Lower leg skin (tissue), 3 donors: Measurements from ENCODE around the gene CBR4.

Experiments
- CTCF ChIP-seq, 3 donors: fragments of 450-650 bp; IDR thresholded peaks; one replicate each; pipeline ENCODE4 v1.5.1; 2016; ENCODE audit warnings: antibody characterized with exemption in 3 of 3, mild to moderate bottlenecking in 3 of 3, moderate library complexity in 2 of 3
- POLR2A ChIP-seq, 2 donors: fragments of 450-650 bp; IDR thresholded peaks; one replicate each; pipeline ENCODE4 v1.6.1; 2016 to 2017; ENCODE audit warnings: antibody characterized with exemption in 2 of 2, mild to moderate bottlenecking in 1 of 2, moderate library complexity in 1 of 2

GRCh38 chr4:169040559-169041261, 30.7 kb upstream of the CBR4 start:
- TF ChIP-seq CTCF (IDR thresholded peaks at IDR 0.05), result no peak
- no peak for TF ChIP-seq POLR2A (IDR thresholded peaks at IDR 0.05)
